SIG-M5 (cell line): ENCODE measurements around the gene PARN.
"Not testable (repeated sequence)": the region's sequence is repeated elsewhere in the genome, so short reads cannot be mapped to it uniquely, and the experiment has no call there.

Experiments
- DNase-seq: peaks from one replicate; lab custom pipeline; 2025; lab: John Stamatoyannopoulos, UW

Gene PARN

DNA sequence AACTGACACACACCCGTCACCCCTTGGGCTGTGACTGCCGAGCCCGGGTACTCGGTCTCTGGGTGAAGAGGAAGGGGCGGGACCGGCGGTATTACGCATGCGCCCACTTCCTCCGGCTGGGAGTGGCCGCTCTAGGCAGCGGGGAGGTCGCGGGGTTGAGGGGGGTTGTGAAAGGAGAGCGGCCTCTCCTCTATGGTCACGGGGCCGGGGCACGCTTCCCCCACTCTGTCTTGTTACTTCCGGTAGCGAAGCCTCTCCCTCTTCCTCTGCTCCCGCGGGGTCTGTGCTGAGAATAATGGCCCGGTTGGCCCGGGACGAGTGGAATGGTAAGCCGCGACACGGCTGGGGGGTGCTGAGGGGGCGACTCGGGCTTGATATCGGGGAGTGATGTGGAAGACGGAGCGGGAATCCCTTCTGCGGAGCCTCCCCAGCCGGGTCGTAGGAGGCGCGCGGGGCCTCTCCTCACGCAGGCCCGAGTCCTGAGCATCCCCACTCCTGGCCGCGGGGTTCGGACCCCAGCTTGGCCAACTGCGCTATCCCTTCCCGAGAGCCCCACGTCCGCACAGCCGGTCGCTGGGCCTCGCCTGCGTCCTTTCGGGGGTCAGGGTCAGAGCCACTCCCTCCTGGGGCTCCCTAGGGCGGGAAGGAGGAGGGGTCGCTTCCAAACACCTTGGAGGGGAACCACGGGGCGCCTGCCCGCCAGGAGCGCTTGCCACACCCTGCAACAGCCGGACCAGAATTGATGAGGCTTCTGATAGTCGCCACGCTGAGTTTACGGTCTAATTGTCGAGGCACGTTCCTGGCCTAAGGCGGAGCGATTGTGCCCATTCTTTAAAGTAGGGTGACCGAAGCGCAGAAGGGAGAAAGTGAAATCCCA, 2.9 kb upstream of the PARN start, which contains the start of gene BFAR:
TSS of gene BFAR (plus strand) at position 259 of the 877 bp plus-strand sequence. CDS start 11,396 bp downstream, outside the sequence.
- DNase-seq: peak; percentile 80

DNA sequence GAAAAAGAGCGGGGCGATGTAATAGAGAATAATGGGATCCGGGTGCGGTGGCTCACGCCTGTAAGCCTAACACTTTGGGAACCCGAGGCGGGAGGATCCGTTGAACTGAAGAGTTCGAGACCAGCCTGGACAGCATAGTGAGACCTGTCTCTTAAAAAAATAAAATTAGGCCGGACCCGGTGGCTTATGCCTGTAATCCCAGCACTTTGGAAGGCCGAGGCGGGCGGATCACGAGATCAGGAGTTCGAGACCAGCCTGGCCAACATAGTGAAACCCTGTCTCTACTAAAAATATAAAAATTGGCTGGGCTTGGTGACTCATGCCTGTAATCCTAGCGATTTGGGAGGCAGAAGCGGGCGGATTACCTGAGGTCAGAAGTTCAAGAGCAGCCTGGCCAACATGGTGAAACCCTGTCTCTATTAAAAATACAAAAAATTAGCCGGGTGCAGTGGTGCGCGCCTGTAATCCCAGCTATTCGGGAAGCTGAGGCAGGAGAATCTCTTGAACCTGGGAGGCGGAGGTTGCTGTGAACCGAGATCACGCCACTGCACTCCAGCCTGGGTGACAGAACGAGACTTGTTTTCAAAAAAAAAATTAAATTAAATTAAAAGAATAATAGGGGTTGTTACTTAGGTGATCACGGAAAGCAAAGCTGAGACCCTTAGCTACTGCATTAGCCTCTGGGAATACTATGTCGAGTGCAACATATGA, 715 bp upstream of the PARN start:
- not testable (repeated sequence) for DNase-seq

DNA sequence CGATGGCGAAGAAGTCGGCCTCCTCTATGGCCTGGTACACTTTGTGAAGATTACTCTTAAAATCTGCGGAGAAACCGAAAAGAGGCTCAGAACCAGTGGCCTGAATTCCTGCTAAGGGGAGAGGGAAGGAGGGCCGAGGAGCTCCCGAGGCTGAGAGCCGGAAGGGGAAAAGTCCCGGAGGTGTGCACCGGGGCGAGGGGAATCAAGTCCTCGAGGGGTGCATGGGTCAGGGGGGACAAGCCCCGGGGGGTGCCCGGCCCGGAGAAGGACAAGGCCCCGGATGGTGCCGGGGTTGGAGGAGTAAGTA, 495 bp downstream of the PARN start:
- no peak for DNase-seq

DNA sequence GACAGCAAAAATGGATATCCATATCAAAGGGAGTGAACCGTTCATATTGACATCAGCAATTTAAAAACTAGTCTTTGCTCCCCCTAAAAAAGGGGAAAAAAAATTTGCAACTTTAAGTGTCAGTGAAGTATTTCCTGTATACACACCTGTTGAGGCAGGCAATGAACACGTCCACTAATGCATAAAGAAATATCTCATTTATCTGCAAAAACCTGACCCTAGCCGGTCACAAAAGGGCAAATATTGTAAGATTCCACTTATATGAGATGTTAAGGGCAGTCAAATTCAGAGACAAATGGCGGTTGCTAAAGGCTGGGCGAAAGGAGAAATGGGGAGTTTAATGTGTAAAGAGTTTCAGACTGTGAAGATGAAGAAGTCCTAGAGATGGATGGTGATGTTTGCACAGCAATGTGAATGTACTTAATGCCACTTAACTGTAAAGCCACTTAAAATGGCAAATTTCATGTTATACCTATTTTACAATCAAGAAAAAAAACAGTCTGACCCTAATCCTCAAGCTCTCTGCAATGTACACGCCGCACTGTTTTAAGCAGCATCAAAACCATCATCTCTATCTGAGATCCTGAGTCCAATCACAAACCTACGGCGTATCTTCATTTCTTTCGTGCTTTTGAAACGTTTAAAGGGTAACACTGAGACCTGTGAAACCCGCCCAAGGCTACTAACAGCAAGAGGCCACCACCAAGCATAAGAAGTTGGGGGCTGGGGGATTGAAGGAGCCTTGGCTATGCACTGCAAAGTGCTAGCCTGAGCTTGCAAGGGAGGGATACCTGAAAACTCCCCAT, 1.1 kb downstream of the PARN start:
- no peak for DNase-seq

DNA sequence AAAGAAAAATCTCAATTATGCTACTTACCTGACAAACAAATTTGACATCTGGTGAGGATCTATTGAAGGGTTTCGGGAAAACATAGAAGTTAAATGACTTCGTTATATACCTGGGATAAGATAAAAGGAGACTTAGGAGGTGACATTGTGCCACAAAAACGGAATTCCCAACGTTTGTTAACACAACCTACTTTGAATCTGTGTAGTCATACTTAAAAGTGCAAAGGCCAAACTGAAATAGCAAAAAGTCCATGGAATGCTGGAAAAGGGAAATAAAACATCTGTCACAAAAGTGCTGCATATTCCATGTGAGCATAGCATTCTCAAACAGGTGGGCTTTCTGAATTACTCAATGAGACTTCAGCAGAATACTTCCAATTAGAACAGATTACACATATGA, 3.0 kb downstream of the PARN start:
- no peak for DNase-seq

DNA sequence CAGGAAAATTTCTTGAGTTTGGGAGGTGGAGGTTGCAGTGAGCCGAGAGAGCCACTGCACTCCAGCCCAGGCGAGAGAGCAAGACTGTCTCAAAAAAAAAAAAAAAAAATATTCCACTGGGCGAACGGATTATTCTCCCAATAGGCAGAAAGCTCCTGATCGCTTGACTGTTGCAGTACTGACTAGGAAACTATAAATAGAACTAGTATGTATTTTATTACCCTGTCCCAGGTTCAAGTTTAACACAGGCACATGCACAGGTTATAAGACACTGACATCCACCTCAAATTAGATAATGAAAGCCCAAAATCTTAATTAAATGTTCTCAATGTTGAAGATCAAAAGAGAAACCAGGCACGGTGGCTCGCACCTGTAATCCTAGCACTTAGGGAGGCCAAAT, 11.5 kb downstream of the PARN start:
- no peak for DNase-seq

DNA sequence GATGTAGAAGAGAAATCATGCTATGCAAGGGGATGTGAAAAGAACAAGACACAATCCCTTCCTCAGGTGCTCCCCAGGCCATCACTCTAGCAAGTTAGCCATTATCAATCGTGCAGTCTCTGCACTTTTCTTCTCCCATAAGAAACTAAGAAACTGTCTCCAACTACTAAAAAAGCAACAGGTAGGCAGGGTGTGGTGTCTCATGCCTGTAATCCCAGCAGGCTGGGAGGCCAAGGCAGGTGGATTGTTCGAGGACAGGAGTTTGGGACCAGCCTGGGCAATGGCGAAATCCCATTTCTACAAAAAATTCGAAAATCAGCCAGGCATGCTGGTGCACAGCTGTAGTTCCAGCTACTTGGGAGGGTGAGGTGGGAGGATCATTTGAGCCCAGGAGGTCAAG, 13.8 kb downstream of the PARN start:
- no peak for DNase-seq

DNA sequence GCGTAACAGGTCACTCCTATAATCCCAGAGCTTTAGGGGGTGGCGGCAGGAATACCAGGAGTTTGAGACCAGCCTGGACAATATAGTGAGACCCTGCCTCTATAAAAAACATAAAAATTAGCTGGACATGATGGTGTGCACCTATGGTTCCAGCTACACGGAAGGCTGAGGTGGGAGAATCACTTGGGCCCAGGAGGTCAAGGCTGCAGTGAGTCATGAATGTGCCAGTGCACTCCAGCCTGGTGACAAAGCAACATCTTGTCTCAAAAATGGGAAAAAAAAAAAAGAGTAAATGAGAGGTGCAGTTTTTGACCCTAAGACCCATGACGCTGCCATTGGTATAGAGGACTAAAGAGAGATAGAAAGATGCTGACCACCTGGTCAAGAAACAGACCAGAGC, 16.1 kb downstream of the PARN start:
- DNase-seq: no peak

DNA sequence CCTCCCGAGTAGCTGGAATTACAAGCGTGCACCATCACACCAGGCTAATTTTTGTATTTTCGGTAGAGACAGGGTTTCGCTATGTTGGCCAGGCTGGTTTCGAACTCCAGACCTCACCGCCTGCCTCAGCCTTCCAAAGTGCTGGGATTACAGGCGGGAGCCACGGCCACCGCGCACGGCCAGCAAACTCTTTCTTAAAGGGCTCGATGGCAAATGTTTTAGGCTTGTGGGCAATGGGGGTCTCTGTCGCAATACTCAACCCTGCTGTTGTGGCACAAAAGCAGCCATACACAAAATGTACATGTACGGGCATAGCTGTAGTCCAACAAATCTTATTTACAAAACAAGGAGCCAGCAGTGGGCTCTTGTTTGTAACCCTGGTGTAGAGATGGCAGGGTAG, 18.4 kb downstream of the PARN start:
- no peak for DNase-seq

DNA sequence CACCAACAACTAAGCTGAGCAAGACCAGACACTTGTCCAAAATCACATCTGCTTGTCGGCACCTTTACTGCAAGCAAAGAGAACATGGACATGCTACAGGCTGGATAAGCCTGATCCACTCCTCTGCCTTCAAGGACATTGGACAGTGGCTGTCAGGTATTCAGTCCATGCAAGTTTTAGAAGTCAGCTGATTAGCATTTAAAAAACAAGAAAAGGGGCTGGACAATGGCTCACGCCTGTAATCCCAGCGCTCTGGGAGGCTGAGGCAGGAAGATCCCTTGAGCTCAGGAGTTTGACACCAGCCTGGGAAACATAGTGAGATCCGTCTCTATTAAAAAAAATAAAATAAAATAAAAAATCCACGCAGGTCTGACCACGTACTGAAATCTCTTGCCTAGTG, 20.3 kb downstream of the PARN start:
- no peak for DNase-seq

DNA sequence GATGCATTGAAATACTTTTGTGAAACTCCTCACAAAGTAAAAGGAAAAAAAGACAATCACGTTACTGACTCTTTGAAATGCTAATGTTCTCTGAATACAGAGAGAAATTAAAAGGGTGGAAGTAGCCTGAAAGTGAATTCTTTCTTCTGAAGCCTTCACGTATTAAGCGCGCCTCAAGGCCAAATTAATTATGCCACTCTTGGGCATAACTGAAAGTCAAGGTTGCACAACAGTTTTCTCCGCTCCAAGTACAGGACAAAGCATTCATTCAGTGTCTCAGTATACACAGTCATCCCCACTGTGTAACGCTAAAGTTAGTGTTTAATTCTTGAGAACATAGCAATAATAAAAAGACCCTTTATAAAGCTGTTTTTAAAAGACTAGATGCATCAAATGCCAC, 21.5 kb downstream of the PARN start:
- no peak for DNase-seq

DNA sequence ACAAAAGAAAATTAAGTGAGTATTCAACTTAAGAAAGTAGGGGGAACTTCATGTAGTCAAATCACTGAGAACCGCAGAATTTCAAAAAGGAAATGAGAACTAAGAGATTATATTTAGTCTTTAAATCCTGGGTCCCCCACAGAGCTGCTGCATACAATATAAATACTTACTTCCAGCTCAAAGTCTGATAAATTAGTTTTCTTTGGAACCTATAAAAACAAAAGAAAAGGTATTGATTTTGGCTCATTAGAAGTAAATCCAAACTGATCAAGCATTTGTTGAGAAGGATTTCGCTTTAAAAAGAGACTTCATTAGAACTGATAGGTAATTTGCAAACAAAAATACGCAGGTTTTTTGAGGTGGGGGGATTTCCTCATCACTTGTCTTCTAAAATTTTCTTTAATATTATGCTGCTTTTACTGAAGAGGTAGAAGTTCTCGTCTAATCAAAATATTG, 21.9 kb downstream of the PARN start:
- DNase-seq: no peak

DNA sequence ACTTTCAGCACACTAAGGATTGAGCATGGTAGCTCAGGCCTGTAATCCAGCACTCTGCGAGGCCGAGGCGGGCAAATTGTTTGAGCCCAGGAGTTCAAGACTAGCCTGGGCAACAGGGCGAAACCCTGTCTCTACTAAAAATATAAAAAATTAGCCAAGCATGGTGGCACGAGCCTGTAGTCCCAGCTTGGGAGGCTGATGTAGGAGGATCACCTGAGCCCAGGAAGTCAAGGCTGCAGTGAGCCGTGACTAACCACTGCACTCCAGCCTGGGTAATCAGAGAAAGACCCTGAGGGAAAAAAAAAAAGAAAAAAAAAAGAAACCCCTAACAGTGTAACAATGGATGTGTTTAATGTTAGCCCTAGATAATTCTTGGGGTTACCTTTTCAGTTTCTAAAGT, 24.0 kb downstream of the PARN start:
- no peak for DNase-seq

DNA sequence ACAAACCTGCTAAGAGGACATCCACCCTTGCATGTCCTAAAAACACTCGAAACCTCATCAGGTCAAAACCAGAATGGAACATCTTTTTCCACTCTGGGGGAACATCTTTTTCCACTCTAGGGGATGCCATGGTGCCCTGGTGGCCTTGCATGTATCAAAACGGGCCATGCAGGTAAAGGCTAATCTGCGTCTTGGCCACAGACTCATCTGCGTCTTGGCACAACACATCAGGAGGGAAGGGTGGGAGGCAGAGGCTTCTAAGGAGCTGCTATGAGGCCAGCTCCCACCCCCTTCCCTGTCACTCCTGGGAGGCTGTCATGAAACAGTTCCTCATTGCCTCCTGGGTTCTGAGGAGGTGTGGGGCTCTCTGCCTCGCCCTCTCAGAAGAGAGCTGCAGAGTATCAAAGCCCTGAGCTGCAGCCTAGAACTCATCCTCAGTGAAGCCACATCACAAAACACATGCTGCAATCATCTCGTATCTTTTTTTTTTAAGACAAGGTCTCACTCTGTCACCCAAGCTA, 27.6 kb downstream of the PARN start:
- DNase-seq: no peak

DNA sequence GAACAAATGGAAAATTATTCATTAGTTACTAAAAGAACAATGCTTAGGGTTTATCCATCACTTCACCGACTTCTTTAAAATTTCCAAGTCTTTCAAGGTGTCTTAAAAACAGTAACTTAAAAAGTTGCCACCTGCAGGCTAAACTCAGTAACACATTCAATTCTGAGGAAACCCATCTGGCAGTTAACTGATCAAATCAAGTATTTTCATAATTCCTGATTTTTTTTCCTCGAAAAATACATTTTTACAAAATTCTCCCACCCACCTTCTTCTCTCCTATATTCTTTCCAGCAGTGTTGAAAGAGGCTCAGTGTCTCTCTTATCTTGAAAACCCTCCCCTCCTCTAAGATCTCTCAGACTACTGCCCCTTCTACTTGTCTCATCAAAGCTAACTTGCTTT, 29.9 kb downstream of the PARN start:
- DNase-seq: no peak

DNA sequence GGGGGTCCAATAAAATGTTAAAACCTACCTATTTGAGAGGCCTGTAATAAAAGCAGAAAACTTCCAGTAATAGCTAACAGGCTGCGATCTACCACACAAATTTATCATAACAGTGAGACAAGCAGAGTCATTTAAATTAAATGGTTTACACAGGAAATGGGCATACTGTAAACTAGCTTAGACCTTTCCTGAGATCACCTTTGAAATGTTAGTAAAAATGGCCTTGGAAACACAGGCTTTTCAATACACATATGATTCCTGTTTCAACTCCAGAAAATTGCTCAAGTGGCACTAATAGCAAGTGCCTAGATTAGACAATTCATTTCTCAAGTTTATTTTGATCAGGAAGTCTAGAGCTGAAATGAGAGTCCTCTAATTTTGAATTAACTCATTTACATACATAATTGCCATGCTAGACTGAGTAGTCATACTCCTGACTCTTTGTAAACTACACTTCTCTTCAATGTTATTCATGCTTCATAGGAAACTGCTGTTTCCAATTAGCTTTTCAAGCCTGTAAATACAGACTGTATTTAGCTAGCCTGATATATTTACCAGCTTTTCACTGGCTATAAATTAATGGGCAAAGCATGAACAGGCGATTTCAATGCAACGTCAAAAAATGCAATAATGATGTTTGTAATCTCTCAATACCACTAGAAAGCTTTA, 43.3 kb downstream of the PARN start:
- DNase-seq: no peak

DNA sequence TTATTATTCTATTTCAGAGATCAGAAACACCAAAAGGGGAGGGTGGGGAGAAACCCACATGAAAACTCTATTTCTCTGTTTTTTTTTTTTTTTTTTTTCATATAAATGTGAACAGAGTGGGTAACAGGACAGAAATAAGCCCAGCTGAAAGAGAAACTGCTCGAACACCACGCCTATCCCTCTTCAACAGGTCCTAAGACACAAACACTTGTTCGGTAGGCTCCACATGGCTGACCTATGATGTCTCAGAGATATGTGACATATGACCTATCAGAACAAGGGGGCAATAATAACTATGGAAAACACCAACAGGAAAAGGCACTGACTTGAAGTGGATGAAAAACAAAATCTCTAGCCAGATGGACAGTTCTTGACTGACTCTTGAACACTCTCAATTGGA, 44.8 kb downstream of the PARN start:
- DNase-seq: no peak

DNA sequence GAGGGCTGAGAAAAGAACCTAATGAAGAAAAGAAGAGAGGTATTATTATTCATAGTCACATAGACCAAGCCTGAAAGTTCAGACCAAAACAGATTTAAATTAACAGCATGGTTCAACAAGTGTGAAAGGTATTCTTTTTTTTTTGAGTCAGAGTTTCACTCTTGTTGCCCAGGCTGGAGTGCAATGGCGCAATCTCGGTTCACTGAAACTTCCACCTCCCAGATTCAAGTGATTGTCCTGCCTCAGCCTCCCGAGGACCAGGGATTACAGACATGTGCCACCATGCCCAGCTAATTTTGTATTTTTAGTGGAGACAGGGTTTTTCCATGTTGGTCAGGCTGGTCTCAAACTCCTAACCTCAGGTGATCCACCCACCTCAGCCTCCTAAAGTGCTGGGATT, 49.1 kb downstream of the PARN start:
- DNase-seq: not testable (repeated sequence)

DNA sequence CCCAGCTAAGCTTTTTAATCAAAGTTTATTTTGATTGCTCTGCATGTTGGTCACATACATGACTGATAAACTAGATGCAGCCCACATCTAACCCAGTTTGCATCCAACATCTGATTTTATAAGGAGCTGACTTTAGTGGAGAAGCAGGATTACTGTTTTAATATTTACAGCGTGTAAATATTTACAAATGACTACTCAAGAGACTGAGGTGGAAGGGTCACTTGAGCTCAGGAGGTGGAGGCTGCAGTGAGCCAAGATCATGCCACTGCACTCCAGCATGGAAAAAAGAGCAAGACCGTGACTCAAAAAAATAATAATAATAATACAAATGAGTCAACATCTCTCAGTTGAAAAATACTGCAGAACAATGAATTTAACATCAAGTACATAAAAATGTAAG, 50.8 kb downstream of the PARN start:
- no peak for DNase-seq

DNA sequence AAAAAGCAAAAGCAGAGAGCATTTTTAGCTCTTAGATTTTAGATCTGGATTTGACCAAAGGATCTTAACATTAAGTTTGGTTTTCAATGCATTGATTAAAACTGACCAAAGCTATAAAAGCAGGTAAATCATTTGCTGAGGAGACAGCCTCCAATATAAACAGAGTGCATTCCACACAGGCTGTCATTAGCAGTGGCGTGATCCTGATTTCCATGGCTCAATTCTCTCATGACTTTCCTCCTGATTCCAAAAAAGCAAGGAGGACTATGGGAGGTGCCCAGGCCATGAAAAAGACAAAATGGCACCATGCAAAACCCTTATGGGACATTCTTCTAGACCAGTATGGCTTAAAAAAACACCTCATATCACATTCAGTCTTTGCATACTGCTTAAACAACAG, 53.5 kb downstream of the PARN start:
- no peak for DNase-seq

DNA sequence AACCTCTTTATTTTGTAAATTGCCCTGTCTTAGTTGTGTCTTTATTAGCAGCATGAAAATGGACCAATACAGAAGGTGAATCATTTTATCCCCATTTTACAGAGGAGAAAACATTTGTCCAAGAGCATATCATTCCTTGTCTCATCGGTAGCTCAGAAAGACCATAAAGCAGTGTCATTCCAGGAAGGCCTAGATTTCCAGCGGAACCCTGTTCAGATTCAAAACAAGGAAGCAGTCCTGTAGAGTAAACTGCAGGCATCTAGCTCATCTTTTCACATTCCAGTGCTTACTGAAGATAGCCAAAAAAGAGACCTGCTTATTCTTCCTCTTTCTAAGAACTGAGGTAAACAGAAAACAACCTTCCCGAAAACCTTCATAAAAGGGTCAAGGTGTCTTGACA, 54.0 kb downstream of the PARN start:
- DNase-seq: no peak
